NCI-H345 treated with DMSO at 0.1 percent for 48 hours (cell line): ENCODE measurements around the gene SNTG2.

ENCODE experiments used
- DNase-seq: peaks from one replicate; lab custom pipeline; 2025; ENCODE audit not compliant: unreplicated experiment; lab: John Stamatoyannopoulos, UW

The SNTG2 gene

GRCh38 chr2:1047485-1047884 lies 96.8 kb downstream of the SNTG2 start:
- DNase-seq: no peak

- DNase-seq: no peak
These were observed 99.0 kb downstream of the SNTG2 start for GRCh38 chr2:1049691-1050090.

GRCh38 chr2:1051075-1051474 lies 100.4 kb downstream of the SNTG2 start:
- DNase-seq: no peak

- no peak for DNase-seq
These were observed 102.1 kb downstream of the SNTG2 start for GRCh38 chr2:1052771-1053191.

GRCh38 chr2:1053786-1054185 lies 103.1 kb downstream of the SNTG2 start:
- DNase-seq: no peak

- DNase-seq: no peak
These were observed 103.8 kb downstream of the SNTG2 start for GRCh38 chr2:1054399-1054798.

GRCh38 chr2:1055014-1055595 lies 104.5 kb downstream of the SNTG2 start:
- no peak for DNase-seq

GRCh38 chr2:1060372-1060771 lies 109.7 kb downstream of the SNTG2 start:
- DNase-seq: no peak

GRCh38 chr2:1060987-1061386 lies 110.3 kb downstream of the SNTG2 start:
- DNase-seq: no peak

- no peak for DNase-seq
These were observed 117.6 kb downstream of the SNTG2 start for GRCh38 chr2:1068241-1068640.

- no peak for DNase-seq
These were observed 118.2 kb downstream of the SNTG2 start for GRCh38 chr2:1068822-1069221.

- no peak for DNase-seq
These were observed 119.2 kb downstream of the SNTG2 start for GRCh38 chr2:1069847-1070246.

GRCh38 chr2:1070601-1071000 lies 120.0 kb downstream of the SNTG2 start:
- no peak for DNase-seq

GRCh38 chr2:1071650-1072049 lies 121.0 kb downstream of the SNTG2 start:
- no peak for DNase-seq

GRCh38 chr2:1072250-1072649 lies 121.6 kb downstream of the SNTG2 start:
- DNase-seq: no peak

GRCh38 chr2:1077911-1078310 lies 127.3 kb downstream of the SNTG2 start:
- DNase-seq: no peak

GRCh38 chr2:1078326-1078725 lies 127.7 kb downstream of the SNTG2 start:
- no peak for DNase-seq

- DNase-seq: no peak
These were observed 129.5 kb downstream of the SNTG2 start for GRCh38 chr2:1079873-1080799.

- no peak for DNase-seq
These were observed 131.0 kb downstream of the SNTG2 start for GRCh38 chr2:1081451-1082225.

GRCh38 chr2:1082456-1083205 lies 132.0 kb downstream of the SNTG2 start:
- no peak for DNase-seq
